K562 (cell line): Measurements from ENCODE around the gene C12orf43. TPM values are rescaled to one million over a fixed set of nuclear protein-coding genes. Genes with fewer than 3 reads are reported as not detected.

ENCODE experiments used
- ATAC-seq: fragments of 200-7000 bp; cut with Tn5 transposase; 3 replicates; pipeline ENCODE4 v1.9.1; 2020; ENCODE audit warnings: moderate library complexity
- BruUV-seq: library from RNA; stranded (reverse); fragments of 400-500 nt; replicated peaks from 2 replicates; lab custom pipeline; 2021; lab: Mats Ljungman, UMichigan
- CTCF ChIA-PET: fragments of 300-600 bp; formaldehyde crosslinking; extraction: SDS; loops from one replicate; lab custom pipeline; 2021; ENCODE audit warnings: low intra/inter-chr PET ratio; lab: Yijun Ruan, JAX
- POLR2A ChIA-PET: fragments of 300-600, 350-650 bp; sonication (Branson Sonifier 250); formaldehyde crosslinking; extraction: SDS; loops from one replicate; lab custom pipeline; 2021; ENCODE audit warnings: antibody characterized with exemption, inconsistent platforms; lab: Yijun Ruan, JAX
- DNase-seq, 4 experiments: peaks; one replicate each; pipeline versions ENCODE4 v3.0.0 to v3.0.0-alpha.2; 2011 to 2018; ENCODE audit warnings: low spot score in 3 of 4, mixed read lengths in 3 of 4; ENCODE audit errors: extremely low read depth in 1 of 4
- FAIRE-seq: peaks from 2 replicates; lab custom pipeline; 2011; peaks lifted over from hg19 to GRCh38; lab: Jason Lieb, UNC
- H2AFZ ChIP-seq: 2 replicates; pipeline ENCODE4 v1.6.0; 2011; ENCODE audit warnings: low read depth, low read length, control low read depth, inconsistent platforms
- H3K27ac ChIP-seq: fragments of 200-600 bp; 3 replicates; pipeline ENCODE4 v1.8.0; 2011; ENCODE audit warnings: low read depth, mild to moderate bottlenecking, control low read depth, inconsistent platforms, low read length, moderate library complexity, mixed read lengths; ENCODE audit errors: extremely low read depth
- H3K27me3 ChIP-seq, 2 experiments: fragments of 300-600 bp in 1 of 2; 2 replicates in 1 of 2; 3 replicates in 1 of 2; pipeline versions ENCODE4 v1.6.0 to v1.8.0; 2011; ENCODE audit warnings: inconsistent platforms in 2 of 2, low read length in 2 of 2, mild to moderate bottlenecking in 1 of 2, mixed read lengths in 1 of 2, moderate library complexity in 1 of 2; ENCODE audit not compliant: control insufficient read depth in 2 of 2, insufficient read depth in 2 of 2
- H3K36me3 ChIP-seq: fragments of 300-600 bp; 3 replicates; pipeline ENCODE4 v1.8.0; 2011; ENCODE audit warnings: mild to moderate bottlenecking, low read length, inconsistent platforms; ENCODE audit not compliant: control insufficient read depth, insufficient read depth
- H3K4me1 ChIP-seq, 2 experiments: fragments of 200-600 bp in 1 of 2; replicated peaks in 1 of 2; 2 replicates in 1 of 2; 3 replicates in 1 of 2; pipeline versions ENCODE4 v1.5.1 to v1.8.0; 2011; ENCODE audit warnings: inconsistent platforms in 2 of 2, low read length in 2 of 2, mild to moderate bottlenecking in 1 of 2, mixed read lengths in 1 of 2, moderate library complexity in 1 of 2; ENCODE audit not compliant: control insufficient read depth in 2 of 2, insufficient read depth in 2 of 2
- H3K4me2 ChIP-seq: 2 replicates; pipeline ENCODE4 v1.6.1; 2011; ENCODE audit warnings: low read length, control low read depth, inconsistent platforms, mixed read lengths; ENCODE audit not compliant: insufficient read depth
- H3K4me3 ChIP-seq: fragments of 200-600 bp; sonication (generic), shearing (Covaris generic); 2 replicates; pipeline ENCODE4 v1.5.1; 2016; ENCODE audit warnings: control low read depth, inconsistent platforms
- H3K79me2 ChIP-seq: fragments of 200-600 bp; 3 replicates; pipeline ENCODE4 v1.8.0; 2011; ENCODE audit warnings: low read length, inconsistent platforms; ENCODE audit not compliant: control insufficient read depth, insufficient read depth
- H3K9ac ChIP-seq, 2 experiments: 2 replicates each; pipeline versions ENCODE4 v1.6.0 to v1.6.1; 2011; ENCODE audit warnings: low read depth in 2 of 2, low read length in 2 of 2, control low read depth in 1 of 2, inconsistent platforms in 1 of 2, mild to moderate bottlenecking in 1 of 2, mixed read lengths in 1 of 2; ENCODE audit not compliant: insufficient read depth in 1 of 2
- H3K9me1 ChIP-seq: one replicate; pipeline ENCODE4 v1.6.0; 2011; ENCODE audit warnings: inconsistent platforms, mild to moderate bottlenecking, low read length, moderate library complexity; ENCODE audit not compliant: control insufficient read depth, insufficient read depth
- H3K9me3 ChIP-seq: replicated peaks from 2 replicates; pipeline ENCODE4 v1.5.1; 2011; ENCODE audit warnings: low read depth, low read length, inconsistent platforms; ENCODE audit not compliant: control insufficient read depth, insufficient read depth
- H4K20me1 ChIP-seq: replicated peaks from 2 replicates; pipeline ENCODE4 v1.6.1; 2011; ENCODE audit warnings: low read length, inconsistent platforms, mixed read lengths; ENCODE audit not compliant: control insufficient read depth, insufficient read depth
- FOSL1 ChIP-seq: fragments of 200-800 bp; sonication (Bioruptor generic); conservative IDR thresholded peaks from 2 replicates; pipeline ENCODE4 v1.6.1; 2016; ENCODE audit warnings: missing genetic modification characterization, missing compliant biosample characterization
- MEF2D ChIP-seq: conservative IDR thresholded peaks from 2 replicates; pipeline ENCODE4 v1.6.1; 2016; ENCODE audit warnings: low read depth, missing genetic modification characterization, missing compliant biosample characterization
- ZNF584 ChIP-seq: fragments of 200-800 bp; sonication (Bioruptor generic); IDR thresholded peaks from 2 replicates; pipeline ENCODE4 v1.6.1; 2016; ENCODE audit warnings: low read depth, mild to moderate bottlenecking, missing genetic modification characterization, missing compliant biosample characterization
- ZNF639 ChIP-seq, 2 experiments: fragments of 200-800 bp in 1 of 2; sonication (Bioruptor generic) in 1 of 2; sonication (generic) in 1 of 2; formaldehyde crosslinking in 1 of 2; IDR thresholded peaks in 1 of 2; conservative IDR thresholded peaks in 1 of 2; 2 replicates each; pipeline versions ENCODE4 v1.5.0 to v1.6.1; 2016 to 2020; ENCODE audit warnings: missing compliant biosample characterization in 1 of 2, missing genetic modification characterization in 1 of 2, missing genetic modification reagents in 1 of 2
- WGBS: fragments of 100-300 bp; shearing (Covaris generic); methylation state at CpG from one replicate; pipeline ENCODE4 v1.1.6; 2016; ENCODE audit warnings: low coverage, mixed read lengths; ENCODE audit not compliant: insufficient coverage; ENCODE audit errors: missing lambda C conversion rate; 5-methylcytosine and 5-hydroxymethylcytosine counted together
- in situ Hi-C: fragments of 300-500 bp; cut with MboI; formaldehyde crosslinking; loops from 4 replicates; pipeline ENCODE4 v1.15.0; 2018; ENCODE audit warnings: inconsistent platforms, mixed read lengths
- intact Hi-C: fragments of 100-400 bp; cut with micrococcal nuclease; formaldehyde crosslinking; loops from 2 replicates; pipeline ENCODE4 v1.14.2; 2022
- polyA plus RNA-seq, 8 experiments: library from polyadenylated mRNA; depleted of rRNA in 4 of 8; stranded (reverse) in 5 of 8; unstranded in 3 of 8; fragments of >200 nt; fragmentation: Nextera tagmentation in 2 of 8; fragmentation: Illumina TruSeq in 1 of 8; extraction: Ambion mirVana in 2 of 8; extraction: Trizol in 1 of 8; gene quantifications; 2 replicates each; pipeline versions ENCODE4 v1.2.1 to v1.2.3, GENCODE V29; 2011 to 2014; ENCODE audit warnings: inconsistent platforms in 1 of 8, missing spikeins in 1 of 8
- total RNA-seq, 7 experiments: library from RNA; depleted of rRNA in 6 of 7; stranded (reverse); fragments of >200 nt in 6 of 7; fragmentation: Illumina TruSeq in 2 of 7; extraction: Trizol in 2 of 7; gene quantifications; 2 replicates each; pipeline versions ENCODE4 v1.2.1 to v1.2.3, GENCODE V29; 2011 to 2021; ENCODE audit warnings: low replicate concordance in 1 of 7

C12orf43 gene
- total and polyA plus RNA-seq, 9 of the 15 experiments (the other 6 are each of a cell fraction or from before 2014, with no cell fraction given) = 4.3 to 22.2 (median 16.8) TPM

DNA sequence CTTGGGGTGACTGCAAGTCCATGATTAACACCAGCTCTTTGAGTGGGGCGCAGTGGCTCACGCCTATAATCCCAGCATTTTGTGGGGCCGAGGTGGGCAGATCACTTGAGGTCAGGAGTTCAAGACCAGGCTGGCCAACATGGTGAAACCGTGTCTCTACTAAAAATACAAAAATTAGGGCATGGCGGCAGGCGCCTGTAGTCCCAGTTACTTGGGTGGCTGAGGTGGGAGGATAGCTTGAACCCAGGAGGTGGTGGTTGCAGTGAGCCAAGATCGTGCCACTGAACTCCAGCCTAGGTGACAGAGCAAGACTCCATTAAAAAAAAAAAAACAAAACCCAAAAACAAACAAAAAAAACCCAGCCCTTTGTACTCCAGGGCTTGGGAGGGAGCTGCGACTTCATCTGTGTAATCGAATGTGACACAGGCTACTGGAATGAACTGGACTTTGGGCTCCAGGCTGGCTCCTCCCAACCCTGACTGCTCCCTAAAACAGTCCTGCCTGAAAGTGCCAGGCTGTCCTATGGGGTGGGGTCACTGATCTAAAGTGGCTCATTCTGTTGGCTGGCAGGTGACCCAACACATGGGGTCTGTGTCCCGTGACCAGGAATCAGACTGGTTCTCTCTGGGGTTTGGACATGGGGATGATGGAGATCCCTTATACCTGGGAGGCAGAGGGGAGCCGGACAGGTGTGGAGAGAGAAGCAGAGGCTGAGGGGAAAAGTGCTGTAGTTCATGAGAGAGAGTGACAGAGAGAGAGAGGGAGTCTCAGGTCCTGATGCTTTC lies 9.3 kb upstream of the C12orf43 start:
- no peak overlapping the region for H3K4me3 ChIP-seq
- H2AFZ ChIP-seq = 0 out of 2 replicates have a peak overlapping the region, but pooled peaks have one; percentile 6
- intact Hi-C loops (no loop called here), in situ Hi-C loops (no loop called here)
- ATAC-seq (peak; percentile 22; the same call in 2 of the 3 replicates), DNase-seq (no peak), FAIRE-seq (no peak)
- peaks cover 4 to 11% of the 10 kb centered on the region in 2 experiments; a peak in 4 of 5 replicates for H3K4me1 ChIP-seq
- H3K9me1 ChIP-seq = no peaks in the 10 kb centered on the region
- no peak overlapping the region; the same call in 1 of the 2 replicates for H3K4me2 ChIP-seq
- H4K20me1 ChIP-seq = no peaks in the 10 kb centered on the region
- CTCF ChIA-PET = interaction anchor here (0.6 kb wide), 1 partner anchor 830 kb away, joined by 4 read pairs; no protein-coding TSS in a partner anchor
- no peak overlapping the region; a peak in 1 of 4 replicates for H3K9ac ChIP-seq
- H3K36me3 ChIP-seq = no peaks in the 10 kb centered on the region
- H3K9me3 ChIP-seq = no peaks in the 10 kb centered on the region
- no TSS peak for BruUV-seq
- no peak overlapping the region for H3K27ac ChIP-seq
- POLR2A ChIA-PET = no interaction called here
- 46% methylated on average over 11 of the region's 11 CpGs for WGBS
- H3K79me2 ChIP-seq = no peaks in the 10 kb centered on the region
- H3K27me3 ChIP-seq = peaks cover 2 to 4% of the 10 kb centered on the region in 2 experiments; a peak in 3 of 5 replicates
- TF ChIP-seq ZNF584 (CRISPR knock-in tag) (no peak), FOSL1 (0 out of 2 replicates have a peak, but pooled peaks have one; percentile 4), ZNF639 (CRISPR knock-in tag; conservative IDR thresholded peaks at IDR 0.05 in 1 of 2, IDR thresholded peaks at IDR 0.05 in 1 of 2) (0 out of 4 replicates have a peak, but pooled peaks of 1 of the 2 experiments have one; percentile 1), MEF2D (tag) (0 out of 2 replicates have a peak, but pooled peaks have one; percentile 32)
